Measurements from ENCODE around the gene BDKRB2. TPM values are rescaled to one million over a fixed set of nuclear protein-coding genes. Genes with fewer than 3 reads are reported as not detected.

The BDKRB2 gene
- total RNA-seq, 1 experiment from 2014 or later = 0.21 TPM

GRCh38 chr14:96191841-96192462 lies 12.7 kb upstream of the BDKRB2 start:
- CTCF ChIA-PET = no interaction called here
- no TSS peak for BruUV-seq (replicated peaks)
- no peak for TF ChIP-seq EZH2 (IDR thresholded peaks at IDR 0.05; ENCODE audit: borderline replicate concordance, low read depth, low read length, poor library complexity, severe bottlenecking)
- TF ChIP-seq CTCF (conservative IDR thresholded peaks at IDR 0.05; ENCODE audit: low read depth, low read length) = no peak

GRCh38 chr14:96192975-96193805 lies 11.4 kb upstream of the BDKRB2 start:
- TF ChIP-seq EZH2 (IDR thresholded peaks at IDR 0.05; ENCODE audit: borderline replicate concordance, low read depth, low read length, poor library complexity, severe bottlenecking) = no peak
- TF ChIP-seq CTCF (conservative IDR thresholded peaks at IDR 0.05; ENCODE audit: low read depth, low read length) = no peak

More at GRCh38 chr14:96191841-96192462, 12.7 kb upstream of the BDKRB2 start:
- H3K27ac ChIP-seq (ENCODE audit: low read depth, low read length, poor library complexity, severe bottlenecking) = no peak overlapping the region
- intact Hi-C loops (cut with micrococcal nuclease; ENCODE audit: unreplicated experiment) = no loop called here
- no peaks in the 10 kb centered on the region for H3K36me3 ChIP-seq (ENCODE audit: insufficient read depth, low read length, poor library complexity, severe bottlenecking)
- H3K9me3 ChIP-seq (ENCODE audit: low read depth, low read length, poor library complexity, severe bottlenecking) = no peaks in the 10 kb centered on the region
- POLR2A ChIA-PET (ENCODE audit: low non-redundant PET) = no interaction called here
- no peaks in the 10 kb centered on the region for H3K27me3 ChIP-seq (replicated peaks; ENCODE audit: insufficient read depth, low read depth, low read length, poor library complexity)
- no peak for DNase-seq (ENCODE audit: low spot score)
- H3K4me3 ChIP-seq (ENCODE audit: low read depth, low read length, poor library complexity, severe bottlenecking) = no peak overlapping the region
- no peaks in the 10 kb centered on the region for H3K4me1 ChIP-seq (ENCODE audit: insufficient read depth, low read length, poor library complexity, severe bottlenecking)

GRCh38 chr14:96194262-96194656 lies 10.4 kb upstream of the BDKRB2 start:
- Histone ChIP-seq H3K27me3 (replicated peaks; ENCODE audit: insufficient read depth, low read depth, low read length, poor library complexity) (no peaks in the 10 kb centered on the region), H3K4me1 (ENCODE audit: insufficient read depth, low read length, poor library complexity, severe bottlenecking) (no peaks in the 10 kb centered on the region), H3K9me3 (ENCODE audit: low read depth, low read length, poor library complexity, severe bottlenecking) (no peaks in the 10 kb centered on the region), H3K36me3 (ENCODE audit: insufficient read depth, low read length, poor library complexity, severe bottlenecking) (no peaks in the 10 kb centered on the region), H3K27ac (ENCODE audit: low read depth, low read length, poor library complexity, severe bottlenecking) (no peak overlapping the region), H3K4me3 (ENCODE audit: low read depth, low read length, poor library complexity, severe bottlenecking) (no peak overlapping the region)
- TF ChIP-seq CTCF (conservative IDR thresholded peaks at IDR 0.05; ENCODE audit: low read depth, low read length) (no peak), EZH2 (IDR thresholded peaks at IDR 0.05; ENCODE audit: borderline replicate concordance, low read depth, low read length, poor library complexity, severe bottlenecking) (no peak)
- intact Hi-C loops (cut with micrococcal nuclease; ENCODE audit: unreplicated experiment) = no loop called here
- POLR2A ChIA-PET (ENCODE audit: low non-redundant PET) = no interaction called here
- no TSS peak for BruUV-seq (replicated peaks)
- DNase-seq (ENCODE audit: low spot score) = no peak
- CTCF ChIA-PET = no interaction called here

More at GRCh38 chr14:96192975-96193805, 11.4 kb upstream of the BDKRB2 start:
- CTCF ChIA-PET = no interaction called here
- POLR2A ChIA-PET (ENCODE audit: low non-redundant PET) = no interaction called here
- H3K4me3 ChIP-seq (ENCODE audit: low read depth, low read length, poor library complexity, severe bottlenecking) = no peak overlapping the region
- no peak overlapping the region for H3K27ac ChIP-seq (ENCODE audit: low read depth, low read length, poor library complexity, severe bottlenecking)
- peak; percentile 11 for DNase-seq (ENCODE audit: low spot score)
- H3K9me3 ChIP-seq (ENCODE audit: low read depth, low read length, poor library complexity, severe bottlenecking) = no peaks in the 10 kb centered on the region
- no peaks in the 10 kb centered on the region for H3K4me1 ChIP-seq (ENCODE audit: insufficient read depth, low read length, poor library complexity, severe bottlenecking)
- BruUV-seq (replicated peaks) = no TSS peak
- intact Hi-C loops (cut with micrococcal nuclease; ENCODE audit: unreplicated experiment) = no loop called here
- H3K27me3 ChIP-seq (replicated peaks; ENCODE audit: insufficient read depth, low read depth, low read length, poor library complexity) = no peaks in the 10 kb centered on the region
- no peaks in the 10 kb centered on the region for H3K36me3 ChIP-seq (ENCODE audit: insufficient read depth, low read length, poor library complexity, severe bottlenecking)

Measured in A673 (cell line).